ENCODE measurements around the gene KRTAP20-3. TPM values are rescaled to one million over a fixed set of nuclear protein-coding genes. Genes with fewer than 3 reads are reported as not detected.

KRTAP20-3 gene
- total RNA-seq, 4 donors from 2014 or later: not detected

GRCh38 chr21:30638686-30639085 is 4.0 kb upstream of the KRTAP20-3 start:
- Histone ChIP-seq H3K4me1 (no peaks in the 10 kb centered on the region), H3K27ac (no peak overlapping the region), H3K27me3 (no peaks in the 10 kb centered on the region), H3K36me3 (no peaks in the 10 kb centered on the region), H3K4me3 (no peak overlapping the region), H3K9me3 (no peaks in the 10 kb centered on the region)
- no peak for DNase-seq
- TF ChIP-seq POLR2A (IDR thresholded peaks at IDR 0.05): no peak
- no peak for TF ChIP-seq CTCF (IDR thresholded peaks at IDR 0.05)
- intact Hi-C loops (cut with DNase I; ENCODE audit: low total_unique reads): no loop called here

GRCh38 chr21:30646904-30647414 is 4.3 kb downstream of the KRTAP20-3 start:
- Histone ChIP-seq H3K4me3 (no peak overlapping the region), H3K27ac (no peak overlapping the region), H3K4me1 (no peaks in the 10 kb centered on the region), H3K27me3 (no peaks in the 10 kb centered on the region), H3K9me3 (no peaks in the 10 kb centered on the region), H3K36me3 (no peaks in the 10 kb centered on the region)
- intact Hi-C loops (cut with DNase I; ENCODE audit: low total_unique reads): no loop called here
- DNase-seq: no peak
- no peak for TF ChIP-seq CTCF (IDR thresholded peaks at IDR 0.05)
- no peak for TF ChIP-seq POLR2A (IDR thresholded peaks at IDR 0.05)

- no peaks in the 10 kb centered on the region for H3K27me3 ChIP-seq
- no peak for TF ChIP-seq CTCF (IDR thresholded peaks at IDR 0.05)
- TF ChIP-seq POLR2A (IDR thresholded peaks at IDR 0.05): no peak
- H3K4me1 ChIP-seq: no peaks in the 10 kb centered on the region
- no peak overlapping the region for H3K27ac ChIP-seq
- DNase-seq: no peak
- H3K36me3 ChIP-seq: no peaks in the 10 kb centered on the region
- no peaks in the 10 kb centered on the region for H3K9me3 ChIP-seq
- no peak overlapping the region for H3K4me3 ChIP-seq
- intact Hi-C loops (cut with DNase I; ENCODE audit: low total_unique reads): no loop called here
Observed at GRCh38 chr21:30652891-30653290, 10.2 kb downstream of the KRTAP20-3 start.

GRCh38 chr21:30668776-30669175 is 26.1 kb downstream of the KRTAP20-3 start:
- H3K4me1 ChIP-seq: no peaks in the 10 kb centered on the region
- no peak for DNase-seq
- TF ChIP-seq CTCF (IDR thresholded peaks at IDR 0.05) (no peak), POLR2A (IDR thresholded peaks at IDR 0.05) (no peak)
- no peaks in the 10 kb centered on the region for H3K9me3 ChIP-seq
- H3K4me3 ChIP-seq: no peak overlapping the region
- H3K27me3 ChIP-seq: no peaks in the 10 kb centered on the region
- no peak overlapping the region for H3K27ac ChIP-seq
- intact Hi-C loops (cut with DNase I; ENCODE audit: low total_unique reads): no loop called here
- no peaks in the 10 kb centered on the region for H3K36me3 ChIP-seq

GRCh38 chr21:30672985-30673650 is 30.5 kb downstream of the KRTAP20-3 start:
- intact Hi-C loops (cut with DNase I; ENCODE audit: low total_unique reads): no loop called here
- no peak overlapping the region for H3K4me3 ChIP-seq
- DNase-seq: no peak
- no peaks in the 10 kb centered on the region for H3K4me1 ChIP-seq
- H3K9me3 ChIP-seq: no peaks in the 10 kb centered on the region
- no peaks in the 10 kb centered on the region for H3K27me3 ChIP-seq
- TF ChIP-seq CTCF (IDR thresholded peaks at IDR 0.05) (no peak), POLR2A (IDR thresholded peaks at IDR 0.05) (no peak)
- no peaks in the 10 kb centered on the region for H3K36me3 ChIP-seq
- H3K27ac ChIP-seq: no peak overlapping the region

All from uterus (tissue), 4 donors.